ENCODE data around the gene FBXW2. TPM values are rescaled to one million over a fixed set of nuclear protein-coding genes. Genes with fewer than 3 reads are reported as not detected.

Gene FBXW2
- total RNA-seq, 1 experiment from 2014 or later, result 62.1 TPM

DNA sequence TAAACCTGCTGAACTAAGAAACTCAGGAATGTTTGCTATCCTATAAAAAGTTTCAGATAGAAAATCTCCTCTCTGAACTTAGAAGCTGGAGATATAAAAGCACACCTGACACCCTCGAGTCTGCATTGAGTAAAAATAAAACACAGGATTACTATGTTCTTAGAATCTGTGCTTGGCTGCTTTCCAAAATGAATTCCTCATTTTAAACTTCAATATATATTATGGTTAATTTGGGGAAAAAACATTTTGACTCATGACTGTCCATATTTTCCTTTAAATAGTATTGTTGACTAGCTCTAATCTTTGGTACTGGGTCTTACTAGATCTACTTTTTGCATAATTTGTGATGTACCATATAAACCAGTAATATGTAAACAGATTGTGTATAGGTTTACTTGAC lies 36.7 kb downstream of the FBXW2 start:
- WGBS (ENCODE audit: extremely low coverage, insufficient read length, low lambda C conversion rate), result no CpG with 5 or more reads among the region's 1 CpG
- no peak overlapping the region for H2AK5ac ChIP-seq (ENCODE audit: insufficient read length, low read length)
- no peak overlapping the region for H3K18ac ChIP-seq (ENCODE audit: insufficient read length, low read depth, low read length)
- H3K79me2 ChIP-seq (ENCODE audit: insufficient read depth, low read length), result no peaks in the 10 kb centered on the region
- no peaks in the 10 kb centered on the region for H3K79me1 ChIP-seq (ENCODE audit: insufficient read depth, low read depth, low read length, poor library complexity, severe bottlenecking)
- no peak overlapping the region for H2BK20ac ChIP-seq (ENCODE audit: low read depth, low read length, poor library complexity, severe bottlenecking)
- H2BK15ac ChIP-seq (ENCODE audit: low read depth, low read length), result no peak overlapping the region
- TF ChIP-seq, protein P1, sequence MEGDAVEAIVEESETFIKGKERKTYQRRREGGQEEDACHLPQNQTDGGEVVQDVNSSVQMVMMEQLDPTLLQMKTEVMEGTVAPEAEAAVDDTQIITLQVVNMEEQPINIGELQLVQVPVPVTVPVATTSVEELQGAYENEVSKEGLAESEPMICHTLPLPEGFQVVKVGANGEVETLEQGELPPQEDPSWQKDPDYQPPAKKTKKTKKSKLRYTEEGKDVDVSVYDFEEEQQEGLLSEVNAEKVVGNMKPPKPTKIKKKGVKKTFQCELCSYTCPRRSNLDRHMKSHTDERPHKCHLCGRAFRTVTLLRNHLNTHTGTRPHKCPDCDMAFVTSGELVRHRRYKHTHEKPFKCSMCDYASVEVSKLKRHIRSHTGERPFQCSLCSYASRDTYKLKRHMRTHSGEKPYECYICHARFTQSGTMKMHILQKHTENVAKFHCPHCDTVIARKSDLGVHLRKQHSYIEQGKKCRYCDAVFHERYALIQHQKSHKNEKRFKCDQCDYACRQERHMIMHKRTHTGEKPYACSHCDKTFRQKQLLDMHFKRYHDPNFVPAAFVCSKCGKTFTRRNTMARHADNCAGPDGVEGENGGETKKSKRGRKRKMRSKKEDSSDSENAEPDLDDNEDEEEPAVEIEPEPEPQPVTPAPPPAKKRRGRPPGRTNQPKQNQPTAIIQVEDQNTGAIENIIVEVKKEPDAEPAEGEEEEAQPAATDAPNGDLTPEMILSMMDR (conservative IDR thresholded peaks at IDR 0.05), result no peak
- H4K8ac ChIP-seq (replicated peaks; ENCODE audit: insufficient read length, low read depth, low read length), result no peak overlapping the region
- no peaks in the 10 kb centered on the region for H3K27me3 ChIP-seq (ENCODE audit: insufficient read depth, low read length)
- no peak overlapping the region for H2BK12ac ChIP-seq (ENCODE audit: insufficient read length, low read depth, low read length)
- H2BK120ac ChIP-seq (ENCODE audit: low read depth, low read length, poor library complexity, severe bottlenecking), result no peak overlapping the region
- no peak overlapping the region for H2AFZ ChIP-seq (ENCODE audit: low read length)
- no peak overlapping the region for H3K27ac ChIP-seq (ENCODE audit: insufficient read length, low read depth, low read length)
- no peak overlapping the region for H3K9ac ChIP-seq (ENCODE audit: extremely low read depth, insufficient read length, low read length)
- Mint-ChIP-seq H3K9me3 (no peaks in the 10 kb centered on the region), H3K27me3 (ENCODE audit: low read depth) (no peaks in the 10 kb centered on the region), H3K36me3 (ENCODE audit: insufficient read depth in 1 of 3, low read depth in 3 of 3) (peaks cover 4 to 8% (median 6%) of the 10 kb centered on the region in 3 experiments; a peak in 5 of 7 replicates), H3K4me1 (no peaks in the 10 kb centered on the region), H3K4me3 (no peak overlapping the region), H3K27ac (no peak overlapping the region)
- H3T11ph ChIP-seq (ENCODE audit: low read length), result no peak overlapping the region
- no peak overlapping the region for H4K5ac ChIP-seq (ENCODE audit: insufficient read length, low read depth, low read length)
- no peaks in the 10 kb centered on the region for H3K9me3 ChIP-seq (ENCODE audit: control insufficient read depth, low read depth, low read length)
- H4K20me1 ChIP-seq (ENCODE audit: control insufficient read depth, insufficient read depth, insufficient read length), result no peaks in the 10 kb centered on the region
- DNase-seq, result no peak
- no peaks in the 10 kb centered on the region; the same call in 1 of the 2 replicates for H3K4me1 ChIP-seq (ENCODE audit: insufficient read depth, low read length)
- no peak overlapping the region for H3K4ac ChIP-seq (ENCODE audit: low read depth, low read length)
- no peak overlapping the region for H3K56ac ChIP-seq (ENCODE audit: insufficient read length, low read depth, low read length)
- no peak overlapping the region for H4K91ac ChIP-seq (ENCODE audit: insufficient read length, low read depth, low read length)
- H3K14ac ChIP-seq (ENCODE audit: insufficient read depth, low read length), result no peak overlapping the region
- H3K23ac ChIP-seq (ENCODE audit: insufficient read length, low read depth, low read length), result no peak overlapping the region
- no peaks in the 10 kb centered on the region for H3K23me2 ChIP-seq (ENCODE audit: insufficient read length, low read depth, low read length, poor library complexity, severe bottlenecking)
- H2BK5ac ChIP-seq (ENCODE audit: insufficient read length, low read length), result no peak overlapping the region
- H3K4me2 ChIP-seq (ENCODE audit: insufficient read depth, insufficient read length, low read length), result no peak overlapping the region

Data from H9 (cell line).